ENCODE results near the gene SRGAP2B.
"Not testable (repeated sequence)": the region's sequence is repeated elsewhere in the genome, so short reads cannot be mapped to it uniquely, and the experiment has no call there.

The SRGAP2B gene

DNA sequence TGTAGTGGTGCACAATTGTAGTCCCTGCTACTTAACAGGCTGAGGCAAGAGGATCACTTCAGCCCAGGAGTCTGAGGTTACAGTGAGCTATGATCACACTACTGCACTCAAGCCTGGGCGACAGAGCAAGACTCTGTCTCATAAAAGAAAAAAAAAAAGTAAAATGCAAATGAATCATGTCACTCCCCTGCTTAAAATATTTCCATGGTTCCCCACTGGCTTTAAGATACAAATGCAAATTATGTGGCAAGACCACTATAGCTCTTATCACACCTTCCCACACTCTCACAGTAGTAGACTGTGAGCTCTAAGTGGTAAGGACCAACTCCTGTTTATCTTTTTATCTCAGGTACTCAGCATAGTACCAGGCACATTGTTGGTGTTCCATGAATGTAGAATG lies 53.6 kb downstream of the SRGAP2B start:
- not testable (repeated sequence) for H3K4me3 ChIP-seq (ENCODE audit: low read depth in 1 of 2, low read length in 1 of 2); H3K36me3 ChIP-seq; H3K4me1 ChIP-seq (ENCODE audit: control insufficient read depth in 1 of 2, insufficient read depth in 1 of 2, low read depth in 1 of 2, low read length in 1 of 2); H3K27me3 ChIP-seq; H3K27ac ChIP-seq; H3K9me3 ChIP-seq

DNA sequence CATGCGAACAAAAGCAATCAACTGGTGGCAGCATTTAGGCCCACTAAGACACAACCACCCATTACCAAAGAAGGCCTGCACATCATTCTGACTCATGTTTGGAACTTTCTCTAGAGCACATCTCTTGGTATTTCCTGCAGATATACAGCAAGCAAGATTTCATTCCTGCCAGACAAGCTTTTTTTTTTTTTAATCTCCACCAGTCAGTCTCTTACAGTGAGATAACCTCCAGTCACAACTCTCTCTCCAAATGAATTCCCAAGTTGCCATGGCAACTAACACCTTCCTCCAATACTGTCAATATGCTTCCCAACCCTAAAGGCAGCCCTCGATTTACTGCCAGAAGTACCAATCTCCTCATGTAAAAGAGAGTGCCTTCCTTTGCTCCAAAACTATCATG lies 59.1 kb downstream of the SRGAP2B start:
- not testable (repeated sequence) for H3K4me3 ChIP-seq (ENCODE audit: low read depth in 1 of 2, low read length in 1 of 2); H3K36me3 ChIP-seq; H3K9me3 ChIP-seq; H3K27me3 ChIP-seq; H3K27ac ChIP-seq; H3K4me1 ChIP-seq (ENCODE audit: control insufficient read depth in 1 of 2, insufficient read depth in 1 of 2, low read depth in 1 of 2, low read length in 1 of 2)

DNA sequence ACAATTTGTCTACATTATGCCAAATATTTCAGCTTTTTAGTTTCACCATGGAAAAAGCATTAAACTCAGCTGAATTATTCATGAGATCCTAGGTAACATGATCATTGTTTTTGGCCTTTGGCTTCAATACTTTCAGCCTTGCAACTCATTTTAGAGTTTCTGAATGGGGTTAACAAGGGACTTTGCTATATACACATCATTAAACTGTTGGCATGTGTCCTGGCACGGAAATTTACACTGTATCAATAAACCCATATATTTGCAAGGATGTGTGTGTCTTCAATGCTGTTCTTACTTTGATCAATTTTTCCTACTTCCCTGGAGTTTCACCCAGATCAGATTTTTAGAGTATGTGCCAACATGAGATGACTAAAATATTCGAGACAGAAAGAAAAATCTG lies 61.6 kb downstream of the SRGAP2B start:
- H3K4me3 ChIP-seq (ENCODE audit: low read depth in 1 of 2, low read length in 1 of 2); H3K4me1 ChIP-seq (ENCODE audit: control insufficient read depth in 1 of 2, insufficient read depth in 1 of 2, low read depth in 1 of 2, low read length in 1 of 2); H3K9me3 ChIP-seq: not testable (repeated sequence)

DNA sequence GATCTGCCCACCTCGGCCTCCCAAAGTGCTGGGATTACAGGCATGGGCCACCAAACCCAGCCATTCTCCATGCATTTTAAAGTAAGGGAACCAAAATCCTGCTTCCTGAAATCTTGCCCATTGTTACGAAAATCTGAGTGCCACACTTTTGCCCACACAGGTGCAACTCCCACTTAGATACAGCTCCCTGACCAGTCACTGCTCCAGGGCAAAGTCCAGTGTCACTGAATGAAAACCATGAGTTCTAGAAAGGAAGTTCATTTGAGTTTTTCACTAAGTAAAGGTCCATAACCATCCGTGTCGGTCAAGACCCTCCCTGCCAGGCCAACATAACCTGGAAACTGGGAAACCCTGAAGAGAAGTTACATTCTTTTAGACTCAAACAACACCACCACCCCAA lies 67.9 kb downstream of the SRGAP2B start:
- H3K9me3 ChIP-seq; H3K36me3 ChIP-seq; H3K4me1 ChIP-seq (ENCODE audit: control insufficient read depth in 1 of 2, insufficient read depth in 1 of 2, low read depth in 1 of 2, low read length in 1 of 2); H3K27ac ChIP-seq; H3K4me3 ChIP-seq (ENCODE audit: low read depth in 1 of 2, low read length in 1 of 2); H3K27me3 ChIP-seq: not testable (repeated sequence)

More for the DNA sequence above, 61.6 kb downstream of the SRGAP2B start:
- H3K27ac ChIP-seq, H3K27me3 ChIP-seq, H3K36me3 ChIP-seq: not testable (repeated sequence)

DNA sequence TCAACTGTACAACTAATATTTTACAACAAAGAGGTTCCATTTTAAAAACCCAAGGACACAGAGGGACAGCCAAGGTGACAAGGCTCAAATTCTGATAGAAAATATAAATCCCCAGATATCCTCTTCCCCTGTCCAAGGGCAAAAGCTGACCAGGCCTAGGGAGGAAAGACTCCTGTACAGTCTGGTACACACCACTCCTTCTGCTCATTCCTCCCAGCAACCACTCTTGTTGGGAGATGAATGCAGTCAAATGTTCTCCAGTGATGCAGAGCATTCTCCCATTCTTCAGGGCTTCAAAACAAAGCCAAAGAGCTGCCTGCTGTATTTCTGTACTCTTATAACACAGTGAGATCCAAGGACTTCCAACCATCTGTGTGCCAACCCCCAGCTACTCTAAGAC lies 69.8 kb downstream of the SRGAP2B start:
- H3K4me1 ChIP-seq (ENCODE audit: control insufficient read depth in 1 of 2, insufficient read depth in 1 of 2, low read depth in 1 of 2, low read length in 1 of 2); H3K4me3 ChIP-seq (ENCODE audit: low read depth in 1 of 2, low read length in 1 of 2); H3K36me3 ChIP-seq: not testable (repeated sequence)

DNA sequence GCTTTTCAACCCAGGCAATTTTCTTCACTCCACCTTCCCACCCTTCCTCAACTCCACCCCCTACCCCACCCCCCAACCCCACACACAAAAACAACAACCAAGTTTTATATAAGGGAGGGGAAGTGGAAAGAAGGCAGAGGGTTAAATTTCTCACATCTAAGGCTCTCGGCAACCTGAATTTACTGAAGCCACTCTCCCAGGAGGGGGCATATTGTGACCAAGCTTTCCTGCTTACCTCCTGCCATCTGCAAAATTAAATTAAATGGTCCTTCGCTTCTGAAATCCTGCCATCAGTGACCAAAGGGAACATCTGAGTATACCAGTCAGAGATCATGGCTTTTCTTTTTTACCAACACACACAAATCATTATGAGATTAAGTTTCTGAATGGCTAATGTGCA lies 72.9 kb downstream of the SRGAP2B start:
- H3K9me3 ChIP-seq; H3K4me1 ChIP-seq (ENCODE audit: control insufficient read depth in 1 of 2, insufficient read depth in 1 of 2, low read depth in 1 of 2, low read length in 1 of 2); H3K27ac ChIP-seq; H3K36me3 ChIP-seq; H3K27me3 ChIP-seq; H3K4me3 ChIP-seq (ENCODE audit: low read depth in 1 of 2, low read length in 1 of 2): not testable (repeated sequence)

More for the DNA sequence above, 69.8 kb downstream of the SRGAP2B start:
- not testable (repeated sequence) for H3K27me3 ChIP-seq, H3K27ac ChIP-seq, H3K9me3 ChIP-seq

DNA sequence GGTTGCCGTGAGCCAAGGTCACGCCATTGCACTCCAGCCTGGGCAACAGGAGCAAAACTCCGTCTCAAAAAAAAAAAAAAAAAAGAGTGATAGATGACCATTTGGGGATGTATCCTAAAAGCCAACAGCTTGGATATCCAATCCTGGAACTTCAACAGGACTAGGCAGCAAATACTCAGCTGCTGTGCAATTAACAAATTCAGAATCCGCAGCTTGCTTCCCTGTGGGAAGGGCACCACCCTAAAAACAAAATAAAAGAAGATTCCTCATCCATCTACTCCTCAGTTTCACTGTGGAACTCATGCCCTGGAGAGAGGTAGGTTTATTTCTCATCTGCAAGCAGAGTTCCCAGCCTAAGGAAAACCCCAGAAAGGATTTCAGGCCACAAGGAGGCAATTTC lies 73.4 kb downstream of the SRGAP2B start:
- not testable (repeated sequence) for H3K36me3 ChIP-seq; H3K27ac ChIP-seq; H3K4me3 ChIP-seq (ENCODE audit: low read depth in 1 of 2, low read length in 1 of 2); H3K27me3 ChIP-seq; H3K4me1 ChIP-seq (ENCODE audit: control insufficient read depth in 1 of 2, insufficient read depth in 1 of 2, low read depth in 1 of 2, low read length in 1 of 2); H3K9me3 ChIP-seq

DNA sequence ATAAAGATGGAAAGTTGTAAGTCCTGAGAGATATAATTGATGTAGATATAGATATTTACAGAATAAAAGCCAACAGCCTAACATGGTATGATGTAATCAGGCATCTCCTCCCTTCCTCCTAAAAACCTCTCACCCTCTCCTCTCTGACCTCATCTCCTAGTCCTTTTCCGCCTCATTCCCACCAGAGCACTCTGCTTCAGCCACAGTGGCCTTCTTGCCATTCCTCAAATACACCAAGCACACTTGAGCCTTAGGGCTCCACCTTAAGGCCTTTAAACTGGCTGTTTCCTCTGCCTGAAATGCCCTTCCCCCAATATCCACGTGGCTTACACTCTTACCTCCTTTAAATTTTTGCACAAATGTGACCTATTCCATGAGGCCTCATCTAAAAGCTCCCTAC lies 75.4 kb downstream of the SRGAP2B start:
- H3K36me3 ChIP-seq; H3K9me3 ChIP-seq; H3K4me1 ChIP-seq (ENCODE audit: control insufficient read depth in 1 of 2, insufficient read depth in 1 of 2, low read depth in 1 of 2, low read length in 1 of 2); H3K27ac ChIP-seq; H3K4me3 ChIP-seq (ENCODE audit: low read depth in 1 of 2, low read length in 1 of 2); H3K27me3 ChIP-seq: not testable (repeated sequence)

DNA sequence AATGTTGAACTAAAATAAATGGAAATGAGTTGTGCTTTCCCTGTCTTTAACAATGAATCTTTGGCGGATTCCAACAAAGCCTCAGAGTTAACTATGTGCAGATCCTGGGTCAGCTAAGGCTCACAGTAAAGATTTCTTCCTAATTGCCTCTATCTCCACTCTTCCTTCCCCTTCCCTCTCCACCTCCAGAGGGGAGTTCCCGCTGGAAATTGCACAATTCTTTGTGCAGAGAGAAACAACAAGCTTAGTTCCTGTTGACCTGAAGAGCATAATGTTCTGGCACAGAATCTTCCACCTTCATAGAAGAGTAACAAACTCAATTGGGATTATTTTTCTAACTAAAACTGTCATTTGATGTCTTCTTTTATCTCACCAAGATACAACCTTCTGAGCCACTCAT lies 77.4 kb downstream of the SRGAP2B start:
- peak overlapping the region; percentile 69 for H3K27ac ChIP-seq
- not testable (repeated sequence) for H3K27me3 ChIP-seq; H3K4me1 ChIP-seq (ENCODE audit: control insufficient read depth in 1 of 2, insufficient read depth in 1 of 2, low read depth in 1 of 2, low read length in 1 of 2)

DNA sequence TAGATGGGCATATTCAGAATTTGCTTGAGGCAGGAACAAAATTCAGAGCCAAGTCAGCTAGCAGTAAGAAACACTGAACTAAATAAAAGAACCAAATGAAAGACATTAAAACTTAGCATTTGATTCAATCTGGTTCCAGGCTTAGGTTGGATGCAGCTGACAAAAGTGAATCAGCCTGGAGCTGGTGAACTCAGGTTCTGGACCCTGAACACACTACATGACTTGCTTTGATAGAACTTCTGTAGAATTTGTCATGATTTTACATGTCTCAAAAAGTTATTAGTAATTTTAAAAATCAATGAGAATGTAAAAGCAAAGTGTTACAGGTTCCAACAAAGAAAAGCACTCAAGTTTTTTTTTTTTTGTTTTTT lies 78.7 kb downstream of the SRGAP2B start:
- not testable (repeated sequence) for H3K36me3 ChIP-seq; H3K4me1 ChIP-seq (ENCODE audit: control insufficient read depth in 1 of 2, insufficient read depth in 1 of 2, low read depth in 1 of 2, low read length in 1 of 2); H3K27ac ChIP-seq; H3K4me3 ChIP-seq (ENCODE audit: low read depth in 1 of 2, low read length in 1 of 2); H3K9me3 ChIP-seq; H3K27me3 ChIP-seq

More for the DNA sequence above, 77.4 kb downstream of the SRGAP2B start:
- not testable (repeated sequence) for H3K4me3 ChIP-seq (ENCODE audit: low read depth in 1 of 2, low read length in 1 of 2); H3K9me3 ChIP-seq; H3K36me3 ChIP-seq

DNA sequence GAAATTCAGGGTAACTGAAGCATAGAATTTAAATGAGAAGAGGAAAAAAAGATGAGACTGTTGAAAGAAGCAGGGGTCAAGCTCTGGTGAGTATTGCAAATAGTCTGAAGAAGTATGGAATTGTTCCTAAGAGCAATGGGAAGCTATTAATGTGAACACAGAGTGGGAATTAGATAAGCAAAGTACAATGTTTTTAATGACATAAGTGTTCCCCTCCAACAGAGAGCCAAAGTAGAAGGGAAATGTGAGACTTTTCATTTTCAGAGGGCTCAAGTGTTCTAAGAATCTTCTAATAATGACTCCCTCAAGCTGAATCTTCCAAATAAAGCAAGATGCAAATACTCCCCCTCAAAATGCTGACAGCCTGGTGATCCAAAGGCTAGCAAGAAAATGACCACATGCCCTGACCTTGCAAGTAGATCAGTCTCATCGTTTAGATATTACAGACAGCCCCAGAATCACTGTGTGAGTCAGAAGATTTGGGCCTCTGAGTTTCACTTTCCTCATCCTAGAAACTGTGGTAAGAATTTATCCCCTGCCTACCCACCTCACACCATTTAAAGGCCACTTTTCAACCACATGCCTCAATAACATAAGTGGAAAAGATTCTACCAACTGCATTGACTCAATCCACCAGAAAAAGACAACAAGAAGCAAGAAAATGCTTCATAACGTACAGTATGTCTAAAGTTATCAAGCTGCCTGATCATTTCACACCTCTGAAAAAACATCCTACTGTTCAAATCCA lies 79.2 kb downstream of the SRGAP2B start:
- not testable (repeated sequence) for H3K36me3 ChIP-seq; H3K27me3 ChIP-seq; H3K4me3 ChIP-seq (ENCODE audit: low read depth in 1 of 2, low read length in 1 of 2); H3K27ac ChIP-seq; H3K9me3 ChIP-seq; H3K4me1 ChIP-seq (ENCODE audit: control insufficient read depth in 1 of 2, insufficient read depth in 1 of 2, low read depth in 1 of 2, low read length in 1 of 2)

DNA sequence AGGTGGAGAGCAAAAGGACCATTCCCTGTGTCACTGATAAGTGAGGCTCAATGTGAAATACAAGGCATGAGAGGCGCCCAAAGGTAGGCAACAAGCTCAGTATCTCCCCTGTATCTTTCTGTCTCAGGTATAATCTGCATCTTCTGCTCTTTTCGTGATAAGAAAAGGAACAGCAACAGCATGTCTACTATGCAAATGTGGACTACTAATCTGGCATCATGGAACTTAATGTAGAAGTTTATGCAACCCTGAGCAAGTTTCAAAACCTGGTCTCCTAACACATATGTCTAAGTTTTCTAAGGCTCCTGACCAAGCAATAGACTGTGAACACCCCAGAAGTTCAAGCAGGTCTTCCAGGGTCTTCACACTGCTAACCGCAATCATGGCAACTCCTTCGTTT lies 81.8 kb downstream of the SRGAP2B start:
- not testable (repeated sequence) for H3K27ac ChIP-seq; H3K9me3 ChIP-seq; H3K27me3 ChIP-seq; H3K4me3 ChIP-seq (ENCODE audit: low read depth in 1 of 2, low read length in 1 of 2); H3K36me3 ChIP-seq; H3K4me1 ChIP-seq (ENCODE audit: control insufficient read depth in 1 of 2, insufficient read depth in 1 of 2, low read depth in 1 of 2, low read length in 1 of 2)

DNA sequence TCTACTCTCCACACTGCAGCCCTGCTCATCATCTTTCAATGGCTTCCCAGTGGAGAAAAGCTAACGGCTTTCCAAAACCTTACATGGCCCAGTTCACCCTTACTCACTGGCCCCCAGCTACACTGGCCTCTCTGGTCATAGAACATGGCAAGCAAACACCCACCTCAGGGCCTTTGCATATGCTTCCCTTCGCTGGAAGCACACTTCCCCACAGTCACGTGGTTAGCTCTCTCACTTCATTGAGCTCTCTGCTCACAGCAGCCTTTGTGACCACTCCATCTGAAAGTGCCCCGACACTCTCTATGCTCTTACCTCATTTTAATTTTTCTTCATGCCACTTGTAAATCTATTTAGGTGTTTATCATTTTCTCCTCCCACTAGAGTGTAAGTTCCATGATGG lies 83.3 kb downstream of the SRGAP2B start:
- H3K36me3 ChIP-seq; H3K4me3 ChIP-seq (ENCODE audit: low read depth in 1 of 2, low read length in 1 of 2); H3K9me3 ChIP-seq; H3K27me3 ChIP-seq; H3K4me1 ChIP-seq (ENCODE audit: control insufficient read depth in 1 of 2, insufficient read depth in 1 of 2, low read depth in 1 of 2, low read length in 1 of 2); H3K27ac ChIP-seq: not testable (repeated sequence)

DNA sequence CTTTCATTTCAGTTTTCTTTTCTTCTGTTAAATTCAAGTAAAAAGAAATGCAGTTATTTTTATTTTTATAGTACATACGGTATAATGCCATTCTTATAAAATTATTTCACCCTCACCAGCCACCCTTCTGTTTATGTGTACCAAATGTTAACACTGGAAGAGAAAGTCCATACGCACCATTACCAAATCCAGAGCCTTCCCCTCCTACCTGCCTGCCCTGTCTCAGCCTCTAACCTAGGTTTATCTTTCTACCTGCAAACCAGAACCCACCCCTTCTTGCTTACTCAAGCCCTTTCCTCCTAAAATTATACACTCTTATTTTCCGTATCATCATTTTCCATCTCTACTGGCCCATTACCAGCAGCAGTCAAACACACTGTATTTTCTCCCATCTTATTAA lies 84.5 kb downstream of the SRGAP2B start:
- H3K27ac ChIP-seq, result peak overlapping the region; percentile 33
- H3K36me3 ChIP-seq; H3K4me3 ChIP-seq (ENCODE audit: low read depth in 1 of 2, low read length in 1 of 2); H3K9me3 ChIP-seq; H3K27me3 ChIP-seq; H3K4me1 ChIP-seq (ENCODE audit: control insufficient read depth in 1 of 2, insufficient read depth in 1 of 2, low read depth in 1 of 2, low read length in 1 of 2): not testable (repeated sequence)

DNA sequence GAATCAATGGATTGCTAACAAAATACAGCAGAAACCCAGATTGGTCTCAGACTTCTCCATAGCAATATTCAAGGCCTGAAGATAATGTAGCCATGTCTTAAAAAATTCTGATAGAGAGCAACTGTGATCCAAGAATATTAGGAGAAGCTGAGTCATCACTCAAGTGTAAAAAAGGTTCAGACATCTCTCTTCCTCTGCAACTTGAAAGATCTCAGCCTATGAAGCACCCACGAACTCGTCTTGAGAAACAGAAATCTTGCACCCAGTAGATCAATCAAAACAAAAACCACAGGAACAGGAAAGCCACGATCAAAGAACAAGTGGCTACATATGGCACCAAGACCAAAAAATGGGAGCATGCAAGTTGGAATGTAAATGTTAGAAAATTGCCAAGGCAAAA lies 85.2 kb downstream of the SRGAP2B start:
- H3K4me3 ChIP-seq (ENCODE audit: low read depth in 1 of 2, low read length in 1 of 2); H3K27me3 ChIP-seq; H3K4me1 ChIP-seq (ENCODE audit: control insufficient read depth in 1 of 2, insufficient read depth in 1 of 2, low read depth in 1 of 2, low read length in 1 of 2): not testable (repeated sequence)

More for the DNA sequence above, 85.2 kb downstream of the SRGAP2B start:
- not testable (repeated sequence) for H3K9me3 ChIP-seq, H3K36me3 ChIP-seq
- peak overlapping the region; percentile 57 for H3K27ac ChIP-seq
